ENCODE results near the gene SCN2B. TPM values are rescaled to one million over a fixed set of nuclear protein-coding genes. Genes with fewer than 3 reads are reported as not detected.
A peak's percentile ranks its signal among the peaks of the same experiment; 100 is the strongest.

SCN2B gene
- total and polyA plus RNA-seq, 8 donors: 0.04 to 0.31 (median 0.06) TPM

GRCh38 chr11:118216621-118217481, 40.4 kb upstream of the SCN2B start:
- intact Hi-C loops (cut with DNase I): no loop called here
- H3K4me1 ChIP-seq: no peaks in the 10 kb centered on the region
- H3K4me3 ChIP-seq: no peak overlapping the region
- ATAC-seq (no peak), FAIRE-seq (no peak), DNase-seq (no peak)
- no peaks in the 10 kb centered on the region for H3K27me3 ChIP-seq
- H3K36me3 ChIP-seq: no peaks in the 10 kb centered on the region
- no peak overlapping the region for H3K27ac ChIP-seq
- TF ChIP-seq, protein P1, sequence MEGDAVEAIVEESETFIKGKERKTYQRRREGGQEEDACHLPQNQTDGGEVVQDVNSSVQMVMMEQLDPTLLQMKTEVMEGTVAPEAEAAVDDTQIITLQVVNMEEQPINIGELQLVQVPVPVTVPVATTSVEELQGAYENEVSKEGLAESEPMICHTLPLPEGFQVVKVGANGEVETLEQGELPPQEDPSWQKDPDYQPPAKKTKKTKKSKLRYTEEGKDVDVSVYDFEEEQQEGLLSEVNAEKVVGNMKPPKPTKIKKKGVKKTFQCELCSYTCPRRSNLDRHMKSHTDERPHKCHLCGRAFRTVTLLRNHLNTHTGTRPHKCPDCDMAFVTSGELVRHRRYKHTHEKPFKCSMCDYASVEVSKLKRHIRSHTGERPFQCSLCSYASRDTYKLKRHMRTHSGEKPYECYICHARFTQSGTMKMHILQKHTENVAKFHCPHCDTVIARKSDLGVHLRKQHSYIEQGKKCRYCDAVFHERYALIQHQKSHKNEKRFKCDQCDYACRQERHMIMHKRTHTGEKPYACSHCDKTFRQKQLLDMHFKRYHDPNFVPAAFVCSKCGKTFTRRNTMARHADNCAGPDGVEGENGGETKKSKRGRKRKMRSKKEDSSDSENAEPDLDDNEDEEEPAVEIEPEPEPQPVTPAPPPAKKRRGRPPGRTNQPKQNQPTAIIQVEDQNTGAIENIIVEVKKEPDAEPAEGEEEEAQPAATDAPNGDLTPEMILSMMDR (IDR thresholded peaks at IDR 0.05): no peak
- 77 to 81% methylated on average over 11 of the region's 11 CpGs for WGBS, 2 donors
- no peaks in the 10 kb centered on the region for H3K9me3 ChIP-seq

DNA sequence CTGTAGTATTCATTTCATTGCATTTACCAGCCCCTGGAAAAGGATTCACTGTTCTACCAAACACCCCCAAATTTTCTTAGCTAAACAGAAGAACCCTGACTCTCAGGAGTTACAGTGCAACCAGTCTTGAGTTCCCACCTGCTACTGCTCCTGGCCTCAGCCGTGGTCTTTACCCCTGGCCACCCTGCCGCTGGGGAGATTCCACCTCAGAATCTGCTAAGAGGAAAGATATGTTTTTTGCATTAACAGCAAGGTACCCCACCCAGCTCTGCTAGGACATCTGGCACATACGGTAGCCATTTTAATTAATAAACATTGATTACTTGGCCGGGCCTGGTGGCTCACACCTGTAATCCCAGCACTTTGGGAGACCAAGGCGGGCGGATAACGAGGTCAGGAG, 39.3 kb upstream of the SCN2B start:
- Histone ChIP-seq H3K36me3 (no peaks in the 10 kb centered on the region), H3K4me1 (no peaks in the 10 kb centered on the region), H3K27ac (no peak overlapping the region), H3K27me3 (no peaks in the 10 kb centered on the region), H3K4me3 (no peak overlapping the region), H3K9me3 (no peaks in the 10 kb centered on the region)
- intact Hi-C loops (cut with DNase I): no loop called here
- WGBS, 2 donors: 90 to 95% methylated on average over 7 of the region's 7 CpGs
- TF ChIP-seq, protein P1 (IDR thresholded peaks at IDR 0.05): no peak
- ATAC-seq (no peak), FAIRE-seq (no peak), DNase-seq (no peak)

DNA sequence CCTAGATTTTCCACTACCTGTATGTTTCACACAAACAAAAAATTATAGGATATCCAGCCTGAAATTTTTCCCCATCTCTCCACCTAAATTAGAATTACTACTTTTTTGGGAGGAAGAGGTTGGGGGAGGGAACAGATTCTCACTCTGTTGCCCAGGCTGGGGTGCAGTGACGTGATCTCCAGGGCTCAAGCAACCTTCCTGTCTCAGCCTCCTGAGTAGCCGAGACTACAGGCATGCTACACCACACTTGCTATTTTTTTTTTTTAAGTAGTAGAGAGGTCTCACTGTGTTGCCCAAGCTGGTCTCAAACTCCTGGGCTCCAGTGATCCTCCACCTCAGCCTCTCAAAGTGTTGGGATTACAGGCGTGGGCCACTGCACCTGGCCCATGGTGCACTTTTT, 38.8 kb upstream of the SCN2B start:
- TF ChIP-seq, protein P1 (IDR thresholded peaks at IDR 0.05): no peak
- H3K36me3 ChIP-seq: no peaks in the 10 kb centered on the region
- H3K27me3 ChIP-seq: no peaks in the 10 kb centered on the region
- DNase-seq: no peak
- intact Hi-C loops (cut with DNase I): no loop called here
- H3K27ac ChIP-seq: no peak overlapping the region
- peak in 1 of 4 donors; percentile 31 for ATAC-seq
- WGBS, 2 donors: 79 to 89% methylated on average over 3 of the region's 3 CpGs
- H3K4me1 ChIP-seq: no peaks in the 10 kb centered on the region
- no peak overlapping the region for H3K4me3 ChIP-seq
- no peaks in the 10 kb centered on the region for H3K9me3 ChIP-seq
- FAIRE-seq: no peak

DNA sequence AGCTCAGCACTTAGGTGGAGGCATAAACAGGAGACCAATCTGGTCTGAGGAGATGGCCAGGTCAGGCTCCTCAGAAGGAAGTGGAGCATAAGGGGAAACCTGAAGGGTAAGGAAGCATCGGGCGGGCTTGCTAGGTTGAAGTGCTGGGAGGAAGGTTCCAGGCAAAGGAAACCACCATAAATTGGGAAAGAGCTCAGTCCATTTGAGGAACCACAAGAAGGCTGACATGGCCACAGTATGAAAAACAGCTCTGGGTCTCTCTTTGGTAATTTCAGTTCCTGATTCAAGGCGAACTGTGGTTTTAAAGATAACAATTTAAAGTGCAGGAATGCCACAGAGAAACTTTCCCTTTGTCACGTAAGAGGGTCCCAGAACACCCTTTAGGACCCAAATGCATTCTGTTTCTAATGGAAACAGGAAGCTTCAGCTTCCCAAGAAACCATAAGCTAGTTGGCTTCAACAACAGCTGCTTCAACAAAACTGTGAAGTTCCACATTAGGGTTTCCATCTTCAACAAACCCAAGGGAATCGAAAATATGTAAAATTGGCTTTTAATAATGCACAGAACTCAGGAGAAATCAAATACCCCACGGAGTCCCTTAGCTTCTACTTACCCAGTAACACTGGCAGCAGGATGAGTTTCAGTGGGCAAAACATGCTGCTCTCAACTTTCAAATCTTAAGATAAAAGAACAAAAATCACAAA, 37.9 kb upstream of the SCN2B start:
- Histone ChIP-seq H3K4me1 (no peaks in the 10 kb centered on the region), H3K27me3 (no peaks in the 10 kb centered on the region), H3K4me3 (no peak overlapping the region), H3K36me3 (no peaks in the 10 kb centered on the region), H3K9me3 (no peaks in the 10 kb centered on the region), H3K27ac (no peak overlapping the region)
- WGBS, 2 donors: 71 to 79% methylated on average over 6 of the region's 6 CpGs
- intact Hi-C loops (cut with DNase I): no loop called here
- FAIRE-seq (no peak), DNase-seq (peak in 1 of 6 donors; percentile 31), ATAC-seq (peak in 2 of 4 donors; percentile 67 to 68)
- TF ChIP-seq, protein P1 (IDR thresholded peaks at IDR 0.05): no peak

Measured in pancreas (tissue), 10 donors.